Activated T-helper 17 cell treated with anti-CD3 and anti-CD28 coated beads, Interleukin-2, amount 50 U/mL, for 72 hours (primary cell): ENCODE data around the gene FARS2. TPM values are rescaled to one million over a fixed set of nuclear protein-coding genes. Genes with fewer than 3 reads are reported as not detected.

Experiments used
- ATAC-seq: fragments of 150-1000 bp; cut with Tn5 transposase; replicated peaks from 2 replicates; pipeline ENCODE4 v1.10.0; 2021; ENCODE audit warnings: mild to moderate bottlenecking, moderate library complexity
- H3K27ac Mint-ChIP-seq: one replicate; pipeline ENCODE4 v1.8.0; 2022; ENCODE audit warnings: mixed read lengths
- H3K27me3 Mint-ChIP-seq: one replicate; pipeline ENCODE4 v1.8.0; 2022; ENCODE audit warnings: mixed read lengths
- H3K36me3 Mint-ChIP-seq: one replicate; pipeline ENCODE4 v1.8.0; 2022; ENCODE audit warnings: low read depth, mild to moderate bottlenecking, mixed read lengths
- H3K4me1 Mint-ChIP-seq: one replicate; pipeline ENCODE4 v1.8.0; 2022; ENCODE audit warnings: mixed read lengths
- H3K4me3 Mint-ChIP-seq: one replicate; pipeline ENCODE4 v1.8.0; 2022; ENCODE audit warnings: mild to moderate bottlenecking, mixed read lengths
- H3K9me3 Mint-ChIP-seq: one replicate; pipeline ENCODE4 v1.8.0; 2022; ENCODE audit warnings: mixed read lengths
- total RNA-seq, 2 donors: library from RNA; stranded (reverse); gene quantifications; one replicate each; pipeline ENCODE4 v1.2.3, GENCODE V29; 2022

Gene FARS2
- total RNA-seq, 2 donors from 2014 or later = 19.3 to 48.3 TPM

- Mint-ChIP-seq H3K27me3 (no peaks in the 10 kb centered on the region), H3K9me3 (no peaks in the 10 kb centered on the region), H3K4me1 (peaks cover 4% of the 10 kb centered on the region), H3K36me3 (no peaks in the 10 kb centered on the region), H3K27ac (no peak overlapping the region), H3K4me3 (no peak overlapping the region)
- no peak for ATAC-seq
These were observed 483.2 kb downstream of the FARS2 start for GRCh38 chr6:5744497-5744896.

GRCh38 chr6:5745081-5745480 is 483.8 kb downstream of the FARS2 start:
- Mint-ChIP-seq H3K27ac (no peak overlapping the region), H3K27me3 (no peaks in the 10 kb centered on the region), H3K9me3 (peaks cover 4% of the 10 kb centered on the region), H3K4me1 (peaks cover 4% of the 10 kb centered on the region), H3K36me3 (no peaks in the 10 kb centered on the region), H3K4me3 (no peak overlapping the region)
- ATAC-seq = no peak

- no peak for ATAC-seq
- Mint-ChIP-seq H3K9me3 (peaks cover 4% of the 10 kb centered on the region), H3K27ac (no peak overlapping the region), H3K36me3 (no peaks in the 10 kb centered on the region), H3K27me3 (no peaks in the 10 kb centered on the region), H3K4me1 (peaks cover 4% of the 10 kb centered on the region), H3K4me3 (no peak overlapping the region)
These were observed 484.9 kb downstream of the FARS2 start for GRCh38 chr6:5746053-5746758.

GRCh38 chr6:5746759-5747130 is 485.4 kb downstream of the FARS2 start:
- peaks cover 5% of the 10 kb centered on the region for H3K9me3 Mint-ChIP-seq
- no peaks in the 10 kb centered on the region for H3K27me3 Mint-ChIP-seq
- no peak overlapping the region for H3K4me3 Mint-ChIP-seq
- no peak overlapping the region for H3K27ac Mint-ChIP-seq
- no peak for ATAC-seq
- no peaks in the 10 kb centered on the region for H3K36me3 Mint-ChIP-seq
- peaks cover 4% of the 10 kb centered on the region for H3K4me1 Mint-ChIP-seq

- H3K9me3 Mint-ChIP-seq = peaks cover 9% of the 10 kb centered on the region
- no peak overlapping the region for H3K4me3 Mint-ChIP-seq
- H3K36me3 Mint-ChIP-seq = no peaks in the 10 kb centered on the region
- ATAC-seq = no peak
- peaks cover 4% of the 10 kb centered on the region for H3K4me1 Mint-ChIP-seq
- no peaks in the 10 kb centered on the region for H3K27me3 Mint-ChIP-seq
- H3K27ac Mint-ChIP-seq = no peak overlapping the region
These were observed 486.1 kb downstream of the FARS2 start for GRCh38 chr6:5747379-5747778.

GRCh38 chr6:5749016-5749650 is 487.8 kb downstream of the FARS2 start:
- peaks cover 4% of the 10 kb centered on the region for H3K4me1 Mint-ChIP-seq
- peaks cover 5% of the 10 kb centered on the region for H3K36me3 Mint-ChIP-seq
- no peak for ATAC-seq
- no peak overlapping the region for H3K4me3 Mint-ChIP-seq
- H3K27ac Mint-ChIP-seq = no peak overlapping the region
- H3K9me3 Mint-ChIP-seq = peaks cover 9% of the 10 kb centered on the region
- H3K27me3 Mint-ChIP-seq = no peaks in the 10 kb centered on the region

- H3K27me3 Mint-ChIP-seq = no peaks in the 10 kb centered on the region
- peaks cover 7% of the 10 kb centered on the region for H3K36me3 Mint-ChIP-seq
- no peak for ATAC-seq
- peaks cover 4% of the 10 kb centered on the region for H3K4me1 Mint-ChIP-seq
- no peak overlapping the region for H3K27ac Mint-ChIP-seq
- no peak overlapping the region for H3K4me3 Mint-ChIP-seq
- H3K9me3 Mint-ChIP-seq = peaks cover 13% of the 10 kb centered on the region
These were observed 488.4 kb downstream of the FARS2 start for GRCh38 chr6:5749651-5750215.

GRCh38 chr6:5751525-5752390 is 490.4 kb downstream of the FARS2 start:
- no peak for ATAC-seq
- no peak overlapping the region for H3K27ac Mint-ChIP-seq
- H3K27me3 Mint-ChIP-seq = no peaks in the 10 kb centered on the region
- peaks cover 8% of the 10 kb centered on the region for H3K4me1 Mint-ChIP-seq
- peaks cover 22% of the 10 kb centered on the region for H3K9me3 Mint-ChIP-seq
- H3K4me3 Mint-ChIP-seq = no peak overlapping the region
- peaks cover 24% of the 10 kb centered on the region for H3K36me3 Mint-ChIP-seq

GRCh38 chr6:5752391-5752680 is 491.0 kb downstream of the FARS2 start:
- Mint-ChIP-seq H3K4me1 (peaks cover 8% of the 10 kb centered on the region), H3K27me3 (no peaks in the 10 kb centered on the region), H3K27ac (no peak overlapping the region), H3K36me3 (peaks cover 24% of the 10 kb centered on the region), H3K9me3 (peaks cover 22% of the 10 kb centered on the region), H3K4me3 (no peak overlapping the region)
- ATAC-seq = no peak

- Mint-ChIP-seq H3K27me3 (no peaks in the 10 kb centered on the region), H3K36me3 (peaks cover 24% of the 10 kb centered on the region), H3K4me3 (no peak overlapping the region), H3K27ac (no peak overlapping the region), H3K9me3 (peaks cover 22% of the 10 kb centered on the region), H3K4me1 (peaks cover 8% of the 10 kb centered on the region)
- no peak for ATAC-seq
These were observed 491.9 kb downstream of the FARS2 start for GRCh38 chr6:5753209-5753608.

- no peak overlapping the region for H3K27ac Mint-ChIP-seq
- H3K9me3 Mint-ChIP-seq = peaks cover 19% of the 10 kb centered on the region
- H3K27me3 Mint-ChIP-seq = no peaks in the 10 kb centered on the region
- H3K4me3 Mint-ChIP-seq = no peak overlapping the region
- H3K4me1 Mint-ChIP-seq = peaks cover 4% of the 10 kb centered on the region
- no peak for ATAC-seq
- H3K36me3 Mint-ChIP-seq = peaks cover 24% of the 10 kb centered on the region
These were observed 493.6 kb downstream of the FARS2 start for GRCh38 chr6:5754904-5755303.

GRCh38 chr6:5759571-5759970 is 498.3 kb downstream of the FARS2 start:
- Mint-ChIP-seq H3K9me3 (peaks cover 11% of the 10 kb centered on the region), H3K4me3 (no peak overlapping the region), H3K4me1 (peaks cover 4% of the 10 kb centered on the region), H3K36me3 (peaks cover 19% of the 10 kb centered on the region), H3K27me3 (no peaks in the 10 kb centered on the region), H3K27ac (no peak overlapping the region)
- no peak for ATAC-seq

- no peak for ATAC-seq
- Mint-ChIP-seq H3K4me1 (peaks cover under 1% of the 10 kb centered on the region), H3K27ac (no peak overlapping the region), H3K9me3 (peaks cover under 1% of the 10 kb centered on the region), H3K36me3 (peaks cover under 1% of the 10 kb centered on the region), H3K27me3 (no peaks in the 10 kb centered on the region), H3K4me3 (no peak overlapping the region)
These were observed 500.1 kb downstream of the FARS2 start for GRCh38 chr6:5761370-5761769.

GRCh38 chr6:5762561-5762968 is 501.3 kb downstream of the FARS2 start:
- no peak for ATAC-seq
- H3K4me3 Mint-ChIP-seq = no peak overlapping the region
- peaks cover 6% of the 10 kb centered on the region for H3K9me3 Mint-ChIP-seq
- H3K36me3 Mint-ChIP-seq = no peaks in the 10 kb centered on the region
- H3K27me3 Mint-ChIP-seq = no peaks in the 10 kb centered on the region
- no peaks in the 10 kb centered on the region for H3K4me1 Mint-ChIP-seq
- no peak overlapping the region for H3K27ac Mint-ChIP-seq
